PC-3 (cell line): ENCODE measurements around the gene IQSEC3. TPM values are rescaled to one million over a fixed set of nuclear protein-coding genes. Genes with fewer than 3 reads are reported as not detected.
A peak's percentile ranks its signal among the peaks of the same experiment; 100 is the strongest.

Source experiments
- ATAC-seq: fragments of 200-7000 bp; cut with Tn5 transposase; 2 replicates; pipeline ENCODE4 v1.9.1; 2020; ENCODE audit warnings: mild to moderate bottlenecking, moderate library complexity
- BruUV-seq: library from RNA; stranded (reverse); fragments of 400-500 nt; replicated peaks from 2 replicates; lab custom pipeline; 2021; lab: Mats Ljungman, UMichigan
- CTCF ChIA-PET: fragments of 300-600 bp; sonication (Branson Sonifier 250); formaldehyde crosslinking; loops from one replicate; lab custom pipeline; 2022; ENCODE audit warnings: antibody characterized with exemption; lab: Charles Lee
- POLR2A ChIA-PET: fragments of 300-600 bp; sonication (Branson Sonifier 250); formaldehyde crosslinking; loops from one replicate; lab custom pipeline; 2022; ENCODE audit warnings: antibody characterized with exemption; ENCODE audit not compliant: unreplicated experiment; lab: Charles Lee
- DNase-seq: peaks from one replicate; pipeline ENCODE4 v3.0.0-alpha.2; 2015
- H2AFZ ChIP-seq: fragments of 300-600 bp; sonication (generic); 2 replicates; pipeline ENCODE4 v1.6.0; 2016; ENCODE audit warnings: antibody characterized with exemption, low read length
- H3F3A ChIP-seq: fragments of 300-600 bp; sonication (generic); one replicate; pipeline ENCODE4 v1.6.0; 2017; ENCODE audit warnings: antibody characterized with exemption, low read length, control low read depth, mild to moderate bottlenecking; ENCODE audit not compliant: unreplicated experiment
- H3K27ac ChIP-seq: fragments of 300-600 bp; sonication (generic); 2 replicates; pipeline ENCODE4 v1.5.1; 2016; ENCODE audit warnings: mild to moderate bottlenecking, low read length
- H3K27me3 ChIP-seq: fragments of 300-600 bp; sonication (generic); 2 replicates; pipeline ENCODE4 v1.6.1; 2016; ENCODE audit warnings: low read length, mixed read lengths
- H3K36me3 ChIP-seq: fragments of 300-600 bp; sonication (generic); 2 replicates; pipeline ENCODE4 v1.6.1; 2016; ENCODE audit warnings: low read depth, mixed run types, low read length, mixed read lengths
- H3K4me1 ChIP-seq: fragments of 300-600 bp; sonication (generic); 2 replicates; pipeline ENCODE4 v1.5.1; 2016; ENCODE audit warnings: low read length; ENCODE audit not compliant: insufficient read depth
- H3K4me2 ChIP-seq: fragments of 300-600 bp; sonication (generic); 2 replicates; pipeline ENCODE4 v1.6.0; 2016; ENCODE audit warnings: low read length
- H3K4me3 ChIP-seq: fragments of 300-600 bp; sonication (generic); 2 replicates; pipeline ENCODE4 v1.5.1; 2016; ENCODE audit warnings: mild to moderate bottlenecking, low read length, mixed read lengths
- H3K79me2 ChIP-seq: fragments of 300-600 bp; sonication (generic); 2 replicates; pipeline ENCODE4 v1.6.1; 2017; ENCODE audit warnings: low read length, mixed read lengths
- H3K9ac ChIP-seq: fragments of 300-600 bp; sonication (generic); 2 replicates; pipeline ENCODE4 v1.6.0; 2016; ENCODE audit warnings: mild to moderate bottlenecking, low read length
- H3K9me2 ChIP-seq: fragments of 300-600 bp; sonication (generic); replicated peaks from 2 replicates; pipeline ENCODE4 v1.6.1; 2016; ENCODE audit warnings: mixed run types, low read length, mixed read lengths
- H3K9me3 ChIP-seq: fragments of 300-600 bp; sonication (generic); 2 replicates; pipeline ENCODE4 v1.6.1; 2016; ENCODE audit warnings: low read length, mixed read lengths
- H4K20me1 ChIP-seq: fragments of 300-600 bp; sonication (generic); 2 replicates; pipeline ENCODE4 v1.6.1; 2016; ENCODE audit warnings: low read length, mixed read lengths
- EZH2 ChIP-seq: fragments of 300-600 bp; sonication (generic); IDR thresholded peaks from one replicate; pipeline ENCODE4 v1.6.1; 2017; ENCODE audit warnings: antibody characterized with exemption, mild to moderate bottlenecking, low read length; ENCODE audit not compliant: unreplicated experiment
- EZH2phosphoT487 ChIP-seq: fragments of 300-600 bp; sonication (generic); IDR thresholded peaks from 2 replicates; pipeline ENCODE4 v1.6.1; 2018; ENCODE audit warnings: mild to moderate bottlenecking, antibody characterized with exemption, low read length, borderline replicate concordance
- intact Hi-C: fragments of 100-400 bp; cut with micrococcal nuclease; formaldehyde crosslinking; loops from 2 replicates; pipeline ENCODE4 v1.9.0; 2023
- total RNA-seq: library from RNA; depleted of rRNA; stranded (reverse); fragments of >200 nt; gene quantifications from 2 replicates; pipeline ENCODE4 v1.2.3, GENCODE V29; 2014
- TF ChIP-seq, protein P1 (sequence below): fragments of 300-600 bp; sonication (generic); conservative IDR thresholded peaks from 2 replicates; pipeline ENCODE4 v1.5.1; 2017; ENCODE audit warnings: antibody characterized with exemption, low read depth, mild to moderate bottlenecking, low read length

The IQSEC3 gene
- total RNA-seq, 1 experiment from 2014 or later = 0.11 TPM

DNA sequence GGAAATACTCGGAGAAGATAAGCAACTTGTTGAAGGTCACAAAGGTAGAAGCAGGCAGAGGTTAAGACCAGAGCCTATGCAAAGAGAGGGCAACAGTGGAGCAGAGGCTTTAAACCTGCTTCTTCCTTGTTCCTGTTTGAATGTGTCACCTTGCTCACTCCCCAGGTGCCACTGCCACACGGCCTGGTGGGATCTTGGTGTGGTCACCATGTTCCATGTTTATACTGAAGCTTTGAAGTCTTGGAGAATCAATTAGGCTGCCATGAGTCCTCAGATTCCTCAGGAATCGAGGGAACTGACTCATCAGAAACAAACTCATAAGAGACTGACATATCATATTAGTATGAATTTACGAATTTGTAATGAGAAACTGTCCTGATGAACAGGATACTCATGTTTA lies 46.8 kb downstream of the IQSEC3 start:
- Histone ChIP-seq H4K20me1 (no peaks in the 10 kb centered on the region), H3K9me2 (no peaks in the 10 kb centered on the region), H3K4me3 (no peak overlapping the region), H3K27ac (peak overlapping the region; percentile 35), H3K9ac (no peak overlapping the region), H3K4me2 (peak overlapping the region; percentile 33; the same call in 1 of the 2 replicates), H3F3A (no peaks in the 10 kb centered on the region), H3K27me3 (peaks cover 3% of the 10 kb centered on the region), H3K79me2 (no peaks in the 10 kb centered on the region), H3K36me3 (no peaks in the 10 kb centered on the region), H3K4me1 (peaks cover 11% of the 10 kb centered on the region), H3K9me3 (no peaks in the 10 kb centered on the region), H2AFZ (0 out of 2 replicates have a peak overlapping the region, but pooled peaks have one; percentile 18)
- TF ChIP-seq EZH2phosphoT487 = no peak
- TF ChIP-seq, protein P1, sequence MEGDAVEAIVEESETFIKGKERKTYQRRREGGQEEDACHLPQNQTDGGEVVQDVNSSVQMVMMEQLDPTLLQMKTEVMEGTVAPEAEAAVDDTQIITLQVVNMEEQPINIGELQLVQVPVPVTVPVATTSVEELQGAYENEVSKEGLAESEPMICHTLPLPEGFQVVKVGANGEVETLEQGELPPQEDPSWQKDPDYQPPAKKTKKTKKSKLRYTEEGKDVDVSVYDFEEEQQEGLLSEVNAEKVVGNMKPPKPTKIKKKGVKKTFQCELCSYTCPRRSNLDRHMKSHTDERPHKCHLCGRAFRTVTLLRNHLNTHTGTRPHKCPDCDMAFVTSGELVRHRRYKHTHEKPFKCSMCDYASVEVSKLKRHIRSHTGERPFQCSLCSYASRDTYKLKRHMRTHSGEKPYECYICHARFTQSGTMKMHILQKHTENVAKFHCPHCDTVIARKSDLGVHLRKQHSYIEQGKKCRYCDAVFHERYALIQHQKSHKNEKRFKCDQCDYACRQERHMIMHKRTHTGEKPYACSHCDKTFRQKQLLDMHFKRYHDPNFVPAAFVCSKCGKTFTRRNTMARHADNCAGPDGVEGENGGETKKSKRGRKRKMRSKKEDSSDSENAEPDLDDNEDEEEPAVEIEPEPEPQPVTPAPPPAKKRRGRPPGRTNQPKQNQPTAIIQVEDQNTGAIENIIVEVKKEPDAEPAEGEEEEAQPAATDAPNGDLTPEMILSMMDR = no peak
- BruUV-seq = no TSS peak
- ATAC-seq (peak; percentile 64), DNase-seq (peak; percentile 63)
- intact Hi-C loops = no loop called here
- ChIA-PET POLR2A (no interaction called here), CTCF (no interaction called here)

DNA sequence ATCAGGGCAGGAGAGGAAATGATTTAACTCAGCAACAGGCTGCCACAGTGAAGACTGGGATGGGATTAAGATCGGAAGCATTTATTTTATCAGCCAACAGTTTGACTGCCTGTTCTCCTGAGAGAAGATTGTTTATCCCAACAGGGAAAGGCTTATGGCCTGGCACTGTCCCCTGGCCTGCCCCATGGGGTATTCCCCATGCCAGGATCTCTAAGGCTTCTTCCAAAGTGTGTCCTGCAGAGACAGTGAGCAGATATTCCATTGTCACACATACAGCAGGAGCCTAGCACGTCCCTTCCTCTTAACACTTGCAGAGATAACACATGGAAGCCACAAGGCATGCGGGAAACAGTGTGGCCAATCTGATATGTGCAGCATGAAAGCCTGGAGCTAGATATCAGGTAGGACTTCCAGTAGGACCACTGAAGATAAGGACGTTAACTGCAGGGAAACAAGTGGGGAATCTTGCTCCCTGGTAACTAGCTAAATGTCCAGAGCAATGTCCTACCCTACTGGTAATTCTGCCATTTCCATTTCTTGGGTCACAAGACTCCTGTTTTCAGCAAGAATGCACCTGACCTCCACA lies 48.2 kb downstream of the IQSEC3 start:
- ChIA-PET CTCF (no interaction called here), POLR2A (no interaction called here)
- no TSS peak for BruUV-seq
- Histone ChIP-seq H3F3A (no peaks in the 10 kb centered on the region), H3K79me2 (no peaks in the 10 kb centered on the region), H3K4me1 (peaks cover 11% of the 10 kb centered on the region), H3K9ac (no peak overlapping the region), H3K27ac (no peak overlapping the region), H3K9me3 (no peaks in the 10 kb centered on the region), H3K4me3 (no peak overlapping the region), H4K20me1 (no peaks in the 10 kb centered on the region), H2AFZ (no peak overlapping the region), H3K36me3 (no peaks in the 10 kb centered on the region), H3K4me2 (no peak overlapping the region), H3K9me2 (no peaks in the 10 kb centered on the region), H3K27me3 (peaks cover 8% of the 10 kb centered on the region)
- no peak for DNase-seq
- intact Hi-C loops = no loop called here
- TF ChIP-seq, protein P1 = no peak
- TF ChIP-seq EZH2phosphoT487 (no peak), EZH2 (no peak)
- ATAC-seq = no peak

DNA sequence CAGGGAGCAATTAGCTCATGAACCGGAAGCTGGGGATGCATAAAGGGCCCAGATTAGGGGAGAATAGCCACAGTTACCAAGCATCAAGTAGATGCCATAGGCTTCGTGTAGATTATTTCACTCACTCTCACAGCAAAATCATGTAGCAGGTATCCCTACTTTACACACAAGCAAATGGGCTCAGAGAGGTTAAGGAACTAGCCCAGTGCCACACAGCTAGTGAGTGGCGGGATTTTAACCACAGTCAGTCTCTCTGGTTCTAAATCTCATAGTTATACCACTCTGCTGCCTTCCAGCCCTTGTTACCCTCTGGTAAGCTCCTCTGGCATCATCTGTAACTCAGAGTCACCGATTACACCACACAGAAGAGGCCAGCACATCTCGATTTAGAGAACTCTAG lies 49.0 kb downstream of the IQSEC3 start:
- DNase-seq = no peak
- no peak overlapping the region for H3K4me2 ChIP-seq
- POLR2A ChIA-PET = no interaction called here
- ATAC-seq = no peak
- H3K9me2 ChIP-seq = no peaks in the 10 kb centered on the region
- H3K36me3 ChIP-seq = no peaks in the 10 kb centered on the region
- no peaks in the 10 kb centered on the region for H4K20me1 ChIP-seq
- H3K27ac ChIP-seq = no peak overlapping the region
- CTCF ChIA-PET = no interaction called here
- peaks cover 11% of the 10 kb centered on the region for H3K4me1 ChIP-seq
- no peak overlapping the region for H2AFZ ChIP-seq
- H3K27me3 ChIP-seq = peaks cover 8% of the 10 kb centered on the region
- BruUV-seq = no TSS peak
- no peaks in the 10 kb centered on the region for H3K9me3 ChIP-seq
- intact Hi-C loops = no loop called here
- H3K9ac ChIP-seq = no peak overlapping the region
- TF ChIP-seq EZH2phosphoT487 (no peak), EZH2 (no peak)
- TF ChIP-seq, protein P1 = no peak
- H3K4me3 ChIP-seq = no peak overlapping the region
- H3F3A ChIP-seq = no peaks in the 10 kb centered on the region
- no peaks in the 10 kb centered on the region for H3K79me2 ChIP-seq
